Activated naive CD8-positive, alpha-beta T cell treated with anti-CD3 and anti-CD28 coated beads, Interleukin-2, amount 50 U/mL, for 24 hours (primary cell): ENCODE measurements around the gene CXCR4.
"Not testable (repeated sequence)": the region's sequence is repeated elsewhere in the genome, so short reads cannot be mapped to it uniquely, and the experiment has no call there.

Source experiments
- ATAC-seq: fragments of 150-1000 bp; cut with Tn5 transposase; one replicate; pipeline ENCODE4 v1.10.0; 2021
- DNase-seq: peaks from one replicate; pipeline ENCODE4 v3.0.0; 2021
- H3K27ac Mint-ChIP-seq: one replicate; pipeline ENCODE4 v1.8.0; 2021; ENCODE audit warnings: mild to moderate bottlenecking, mixed read lengths
- H3K27me3 Mint-ChIP-seq: one replicate; pipeline ENCODE4 v1.8.0; 2021; ENCODE audit warnings: mixed read lengths
- H3K36me3 Mint-ChIP-seq: one replicate; pipeline ENCODE4 v1.8.0; 2021; ENCODE audit warnings: low read depth, mixed read lengths
- H3K4me1 Mint-ChIP-seq: one replicate; pipeline ENCODE4 v1.8.0; 2021; ENCODE audit warnings: mixed read lengths
- H3K4me3 Mint-ChIP-seq: one replicate; pipeline ENCODE4 v1.8.0; 2021; ENCODE audit warnings: mild to moderate bottlenecking, moderate library complexity, mixed read lengths
- H3K9me3 Mint-ChIP-seq: one replicate; pipeline ENCODE4 v1.8.0; 2021; ENCODE audit warnings: mixed read lengths

The CXCR4 gene

DNA sequence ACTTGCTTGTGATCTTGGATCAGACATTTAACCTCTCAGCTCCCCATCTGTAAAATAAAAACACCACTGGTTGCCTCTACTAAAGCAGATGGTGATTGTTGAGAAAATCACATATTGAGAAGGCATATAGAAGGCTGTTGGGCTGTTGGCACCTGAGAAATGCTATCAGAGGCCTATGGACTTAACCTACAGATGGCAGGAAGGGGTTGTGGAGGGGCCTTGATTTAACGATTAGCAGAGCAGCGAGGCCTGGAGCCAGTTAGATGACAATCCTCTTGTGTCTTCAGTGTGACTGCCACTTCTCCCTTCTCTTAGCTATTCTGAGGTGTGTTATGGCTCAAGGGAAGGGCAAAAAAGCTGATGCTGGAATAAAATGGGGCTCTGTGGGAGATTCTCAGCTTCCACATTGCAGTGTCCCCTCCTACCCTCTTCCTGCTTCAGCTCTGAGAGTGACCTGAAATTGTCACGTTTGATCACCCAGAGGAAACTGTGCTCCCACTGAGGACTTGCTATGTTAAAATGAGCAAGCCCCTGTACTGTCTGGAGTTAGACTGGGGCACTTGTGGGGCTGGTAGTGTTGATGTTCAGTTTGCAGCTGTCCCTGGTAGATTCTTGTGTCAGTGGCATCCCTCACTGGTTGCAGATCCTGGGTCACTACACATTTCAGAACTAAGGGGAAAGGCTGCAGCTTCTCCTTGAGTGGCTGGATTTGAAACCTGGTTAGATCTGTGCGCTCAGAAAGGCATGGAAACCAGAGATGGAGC, 31.5 kb downstream of the CXCR4 start:
- Mint-ChIP-seq H3K27ac (no peak overlapping the region), H3K36me3 (no peaks in the 10 kb centered on the region)
- ATAC-seq, result no peak

DNA sequence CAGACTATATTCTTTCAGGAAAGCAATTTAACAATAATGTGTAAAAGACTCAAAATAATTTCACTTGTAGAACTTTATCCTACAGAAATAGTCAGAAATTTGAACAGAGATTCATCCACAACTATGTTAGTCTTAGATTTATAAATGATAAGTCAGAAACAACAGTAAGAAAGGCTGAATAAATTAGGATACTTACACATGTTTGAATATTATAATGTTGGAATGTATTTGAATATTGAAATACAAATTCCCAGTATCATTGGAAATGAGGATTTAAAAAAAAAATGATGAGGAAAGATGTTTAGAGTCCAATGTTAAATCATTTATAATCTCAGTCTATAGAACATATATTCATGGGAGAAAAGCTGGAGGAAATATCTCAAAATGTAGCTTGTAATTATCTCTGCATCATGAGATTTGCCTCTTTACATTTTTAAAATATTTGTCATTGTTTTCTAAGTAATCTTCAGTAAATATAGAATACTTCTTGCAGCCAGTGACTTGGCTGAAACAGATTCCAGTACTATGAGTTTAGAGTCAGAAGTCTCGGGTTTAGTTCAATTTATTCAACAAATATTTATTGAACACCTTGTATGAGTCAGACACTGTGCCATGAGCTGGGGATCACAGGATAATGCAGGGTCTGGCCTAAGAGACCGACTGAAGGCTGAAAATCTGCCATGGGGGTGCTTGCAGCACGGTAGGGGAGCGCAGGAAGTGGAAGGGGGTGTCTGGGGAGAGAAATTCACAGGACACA, 32.3 kb downstream of the CXCR4 start:
- ATAC-seq (no peak), DNase-seq (no peak)
- Mint-ChIP-seq H3K27ac (no peak overlapping the region), H3K4me1 (no peaks in the 10 kb centered on the region), H3K36me3 (no peaks in the 10 kb centered on the region), H3K27me3 (no peaks in the 10 kb centered on the region), H3K9me3 (no peaks in the 10 kb centered on the region), H3K4me3 (no peak overlapping the region)

More for the DNA sequence above, 31.5 kb downstream of the CXCR4 start:
- no peaks in the 10 kb centered on the region for H3K27me3 Mint-ChIP-seq
- H3K4me1 Mint-ChIP-seq, result no peaks in the 10 kb centered on the region
- H3K4me3 Mint-ChIP-seq, result no peak overlapping the region
- no peak for DNase-seq
- no peaks in the 10 kb centered on the region for H3K9me3 Mint-ChIP-seq

DNA sequence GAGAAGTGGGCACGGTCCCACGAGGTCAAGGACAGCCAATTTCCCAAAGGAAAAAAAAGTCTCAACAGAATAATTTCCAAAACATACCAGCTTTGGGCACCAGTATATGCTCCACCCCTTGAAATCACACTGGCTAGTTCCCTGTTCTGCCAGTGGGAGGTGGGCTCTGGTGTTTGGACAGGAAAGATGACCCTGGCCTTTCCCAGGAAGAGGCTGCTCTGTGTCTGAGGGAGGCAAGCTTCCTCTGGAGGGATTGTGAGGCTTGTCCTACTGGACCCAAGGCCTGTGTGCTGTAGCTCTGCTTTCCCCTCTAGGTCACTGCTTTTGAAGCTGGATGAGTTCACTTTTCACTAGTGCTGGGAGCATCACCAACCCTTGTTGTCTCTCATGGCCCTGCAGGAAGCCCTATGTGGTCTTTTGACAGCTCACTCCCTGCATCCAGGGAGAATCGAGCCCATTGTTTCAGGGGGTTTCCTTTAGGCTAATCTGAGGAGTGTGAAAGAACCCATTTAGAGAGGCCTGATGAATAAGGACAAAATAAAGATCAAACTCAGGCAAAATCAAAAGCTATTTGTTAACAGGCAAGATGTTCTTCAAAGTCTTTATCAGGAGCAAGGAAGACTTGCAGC, 36.3 kb downstream of the CXCR4 start:
- Mint-ChIP-seq H3K4me3 (no peak overlapping the region), H3K27me3 (no peaks in the 10 kb centered on the region), H3K9me3 (peaks cover under 1% of the 10 kb centered on the region), H3K36me3 (no peaks in the 10 kb centered on the region), H3K27ac (no peak overlapping the region), H3K4me1 (no peaks in the 10 kb centered on the region)
- ATAC-seq (no peak), DNase-seq (no peak)

- Mint-ChIP-seq H3K27ac (no peak overlapping the region), H3K4me3 (no peak overlapping the region), H3K9me3 (peaks cover 3% of the 10 kb centered on the region), H3K36me3 (no peaks in the 10 kb centered on the region), H3K4me1 (no peaks in the 10 kb centered on the region), H3K27me3 (no peaks in the 10 kb centered on the region)
- ATAC-seq (no peak), DNase-seq (no peak)
Observed at GRCh38 chr2:136080114-136080513, 37.8 kb downstream of the CXCR4 start.

- Mint-ChIP-seq H3K9me3 (peaks cover 8% of the 10 kb centered on the region), H3K4me3 (no peak overlapping the region), H3K27ac (no peak overlapping the region), H3K27me3 (no peaks in the 10 kb centered on the region), H3K36me3 (no peaks in the 10 kb centered on the region), H3K4me1 (no peaks in the 10 kb centered on the region)
- DNase-seq, result no peak
- no peak for ATAC-seq
Observed at GRCh38 chr2:136077107-136077506, 40.8 kb downstream of the CXCR4 start.

GRCh38 chr2:136075476-136075875, 42.5 kb downstream of the CXCR4 start:
- Mint-ChIP-seq H3K27ac (no peak overlapping the region), H3K4me3 (no peak overlapping the region), H3K36me3 (no peaks in the 10 kb centered on the region), H3K4me1 (no peaks in the 10 kb centered on the region), H3K9me3 (peaks cover 20% of the 10 kb centered on the region), H3K27me3 (no peaks in the 10 kb centered on the region)
- DNase-seq, result no peak
- no peak for ATAC-seq

GRCh38 chr2:136072621-136073020, 45.3 kb downstream of the CXCR4 start:
- peaks cover 13% of the 10 kb centered on the region for H3K4me1 Mint-ChIP-seq
- no peak for DNase-seq
- H3K4me3 Mint-ChIP-seq, result no peak overlapping the region
- H3K27ac Mint-ChIP-seq, result no peak overlapping the region
- peaks cover 20% of the 10 kb centered on the region for H3K9me3 Mint-ChIP-seq
- no peak for ATAC-seq
- no peaks in the 10 kb centered on the region for H3K27me3 Mint-ChIP-seq
- H3K36me3 Mint-ChIP-seq, result no peaks in the 10 kb centered on the region

DNA sequence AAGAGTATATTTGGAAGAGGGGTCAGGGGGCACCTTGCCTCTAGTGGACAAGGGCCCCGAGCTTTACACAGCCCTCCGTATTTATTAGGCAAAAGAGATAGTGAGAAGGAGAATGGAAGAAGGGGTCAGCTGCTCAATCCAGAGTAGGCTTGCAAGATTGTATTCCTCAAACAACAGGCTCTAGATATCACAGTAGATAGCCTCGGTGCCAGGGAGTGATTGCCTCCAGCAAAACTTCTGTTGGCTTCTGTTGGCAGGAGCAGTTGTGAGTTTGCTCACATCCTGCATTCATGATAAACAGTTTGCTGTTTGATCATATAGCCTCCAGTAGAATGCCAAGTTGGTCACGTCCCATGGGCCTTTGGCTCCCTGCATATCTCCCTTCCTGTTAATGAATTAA, 46.1 kb downstream of the CXCR4 start:
- H3K27me3 Mint-ChIP-seq, DNase-seq, ATAC-seq, H3K36me3 Mint-ChIP-seq, H3K27ac Mint-ChIP-seq, H3K4me3 Mint-ChIP-seq: not testable (repeated sequence)
- Mint-ChIP-seq H3K4me1 (peaks cover 13% of the 10 kb centered on the region), H3K9me3 (peaks cover 20% of the 10 kb centered on the region)

DNA sequence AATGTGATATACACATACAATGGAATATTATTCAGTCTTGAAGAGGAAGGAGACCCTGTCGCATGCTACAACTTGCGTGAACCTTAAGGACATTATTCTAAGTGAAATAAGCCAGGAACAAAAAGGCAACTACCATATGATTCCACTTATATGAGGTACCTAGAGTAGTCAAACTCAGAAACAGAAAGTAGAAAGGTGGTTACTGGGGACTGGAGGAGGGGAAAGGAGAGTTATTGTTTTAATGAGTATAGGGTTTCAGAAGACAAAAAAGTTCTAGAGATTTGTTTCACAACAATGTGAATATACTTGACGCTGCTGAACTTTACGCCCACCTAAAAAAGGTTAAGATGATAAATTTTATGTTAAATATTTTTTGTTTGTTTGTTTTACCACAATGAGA, 47.0 kb downstream of the CXCR4 start:
- Mint-ChIP-seq H3K4me1 (peaks cover 20% of the 10 kb centered on the region), H3K36me3 (no peaks in the 10 kb centered on the region), H3K27ac (peak overlapping the region; percentile 35), H3K9me3 (peaks cover 17% of the 10 kb centered on the region), H3K27me3 (no peaks in the 10 kb centered on the region), H3K4me3 (no peak overlapping the region)
- DNase-seq (no peak), ATAC-seq (no peak)

- ATAC-seq (no peak), DNase-seq (no peak)
- Mint-ChIP-seq H3K4me1 (peaks cover 31% of the 10 kb centered on the region), H3K4me3 (no peak overlapping the region), H3K9me3 (peaks cover 17% of the 10 kb centered on the region), H3K27me3 (no peaks in the 10 kb centered on the region), H3K27ac (no peak overlapping the region), H3K36me3 (no peaks in the 10 kb centered on the region)
Observed at GRCh38 chr2:136069773-136070172, 48.2 kb downstream of the CXCR4 start.

DNA sequence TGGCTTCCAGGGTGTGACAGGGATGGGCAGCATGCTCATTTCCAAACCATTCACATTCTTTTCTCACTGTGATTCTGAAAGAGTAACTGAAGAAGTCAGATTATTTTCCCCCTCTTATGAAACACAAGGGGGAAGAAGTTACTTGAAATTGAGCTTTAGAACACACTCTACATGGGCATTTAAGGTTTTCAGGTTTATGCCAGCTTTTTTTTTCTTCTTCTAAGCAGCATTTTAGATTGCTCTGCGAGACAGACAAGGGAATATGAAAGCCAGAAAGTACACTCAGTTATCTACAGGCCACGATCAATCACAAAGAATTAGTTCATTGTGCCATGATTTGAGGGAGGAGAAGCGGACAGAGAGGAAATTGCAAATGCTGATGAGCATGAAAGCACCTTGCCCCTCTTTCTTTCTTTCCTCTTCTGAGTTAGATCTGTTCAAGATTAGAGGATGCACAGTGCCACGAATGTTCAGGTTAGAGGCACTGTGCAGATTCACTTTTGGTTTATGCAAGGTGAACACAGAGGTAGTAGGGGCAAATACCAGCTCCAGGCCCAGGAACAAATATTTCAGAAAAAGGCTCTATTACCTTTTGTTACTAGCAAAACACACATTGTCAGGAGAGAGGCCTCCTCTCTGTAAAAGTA, 49.2 kb downstream of the CXCR4 start:
- Mint-ChIP-seq H3K9me3 (peaks cover 17% of the 10 kb centered on the region), H3K36me3 (no peaks in the 10 kb centered on the region), H3K4me1 (peaks cover 35% of the 10 kb centered on the region), H3K27ac (no peak overlapping the region), H3K4me3 (peak overlapping the region; percentile 21), H3K27me3 (no peaks in the 10 kb centered on the region)
- DNase-seq (no peak), ATAC-seq (no peak)

DNA sequence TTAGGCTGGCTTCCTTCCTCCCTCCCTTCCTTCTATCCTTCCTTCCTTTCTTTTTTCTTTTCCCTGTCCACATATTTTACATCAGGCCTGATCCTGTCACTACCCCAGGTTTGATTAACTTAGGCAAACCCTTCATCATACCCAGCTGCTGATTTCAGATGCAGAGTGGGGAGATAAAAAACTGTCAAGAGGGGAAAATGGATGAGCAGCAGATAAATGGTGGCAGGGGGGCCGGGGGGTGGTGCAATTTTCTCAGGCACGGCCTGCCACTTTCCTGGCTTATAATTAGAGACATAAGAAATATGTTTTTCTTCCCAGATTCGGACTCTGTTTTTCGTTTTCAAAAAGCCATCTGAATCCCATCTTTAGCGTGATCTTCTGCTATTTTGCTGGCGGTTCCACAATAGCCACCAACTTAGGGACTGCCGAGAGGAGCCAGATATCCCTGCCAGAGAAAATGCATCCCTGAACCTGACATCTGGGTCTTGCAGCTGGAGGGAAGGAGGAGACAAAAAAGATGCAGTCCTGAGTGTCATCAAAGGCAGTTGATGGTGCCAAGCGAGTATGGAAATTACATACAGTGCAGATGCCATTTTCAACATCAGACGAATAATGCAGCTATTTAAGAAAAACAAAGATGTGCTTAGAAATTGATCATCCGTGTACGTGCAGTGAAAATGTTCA, 49.9 kb downstream of the CXCR4 start:
- Mint-ChIP-seq H3K27ac (no peak overlapping the region), H3K9me3 (peaks cover 13% of the 10 kb centered on the region), H3K27me3 (no peaks in the 10 kb centered on the region), H3K4me3 (peak overlapping the region; percentile 21), H3K36me3 (no peaks in the 10 kb centered on the region), H3K4me1 (peaks cover 38% of the 10 kb centered on the region)
- ATAC-seq (no peak), DNase-seq (no peak)

GRCh38 chr2:136067459-136067858, 50.5 kb downstream of the CXCR4 start:
- ATAC-seq, result no peak
- H3K36me3 Mint-ChIP-seq, result no peaks in the 10 kb centered on the region
- H3K27me3 Mint-ChIP-seq, result no peaks in the 10 kb centered on the region
- no peak overlapping the region for H3K27ac Mint-ChIP-seq
- peaks cover 38% of the 10 kb centered on the region for H3K4me1 Mint-ChIP-seq
- no peak overlapping the region for H3K4me3 Mint-ChIP-seq
- DNase-seq, result no peak
- H3K9me3 Mint-ChIP-seq, result peaks cover 15% of the 10 kb centered on the region

DNA sequence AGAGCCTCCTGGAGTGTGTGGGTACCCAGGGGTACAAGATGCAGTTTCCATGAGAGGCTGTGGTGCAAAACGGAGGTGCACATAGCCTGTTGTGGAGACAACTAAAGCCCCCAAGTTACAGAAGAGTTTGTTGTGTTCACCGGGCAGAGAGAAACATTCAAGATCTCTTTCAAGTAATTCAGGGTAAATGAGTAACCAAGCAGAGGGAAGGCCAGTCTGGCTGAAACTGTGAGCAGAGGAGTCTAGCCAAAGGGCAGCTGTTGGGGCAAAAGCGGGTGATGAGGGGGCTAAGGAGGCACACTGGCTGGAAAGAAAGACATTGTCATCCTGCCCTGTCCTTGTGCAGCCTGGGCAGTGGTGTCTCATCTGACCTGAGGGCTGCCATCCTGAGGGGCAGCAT, 52.0 kb downstream of the CXCR4 start:
- H3K9me3 Mint-ChIP-seq, result peaks cover 11% of the 10 kb centered on the region
- no peak overlapping the region for H3K4me3 Mint-ChIP-seq
- no peak overlapping the region for H3K27ac Mint-ChIP-seq

More for the DNA sequence above, 52.0 kb downstream of the CXCR4 start:
- ATAC-seq, result peak; percentile 15
- H3K4me1 Mint-ChIP-seq, result peaks cover 45% of the 10 kb centered on the region
- no peak for DNase-seq
- no peaks in the 10 kb centered on the region for H3K36me3 Mint-ChIP-seq
- H3K27me3 Mint-ChIP-seq, result no peaks in the 10 kb centered on the region
